Upper lobe of left lung (tissue), 4 donors: ENCODE results near the gene DBF4B.

ENCODE experiments used
- CTCF ChIP-seq, 6 experiments: fragments of 450-650 bp in 4 of 6; fragments of 200-600 bp in 2 of 6; sonication (generic) in 2 of 6; IDR thresholded peaks; one replicate each; pipeline ENCODE4 v1.5.1; 2016 to 2019; ENCODE audit warnings: antibody characterized with exemption in 6 of 6
- EP300 ChIP-seq, 4 donors: sonication (generic); formaldehyde crosslinking; IDR thresholded peaks; one replicate each; pipeline ENCODE4 v1.5.1; 2017; ENCODE audit warnings: antibody characterized with exemption in 4 of 4, control low read depth in 2 of 4
- POLR2AphosphoS5 ChIP-seq, 2 donors: sonication (generic); formaldehyde crosslinking; IDR thresholded peaks; one replicate each; pipeline ENCODE4 v1.5.1; 2017; ENCODE audit warnings: antibody characterized with exemption in 2 of 2

GRCh38 chr17:44767493-44767892 is 59.0 kb downstream of the DBF4B start:
- TF ChIP-seq EP300 (IDR thresholded peaks at IDR 0.05) (no peak), CTCF (IDR thresholded peaks at IDR 0.05) (no peak), POLR2AphosphoS5 (IDR thresholded peaks at IDR 0.05) (no peak)
